Osteoblast (primary cell): ENCODE measurements around the gene PAWR. TPM values are rescaled to one million over a fixed set of nuclear protein-coding genes. Genes with fewer than 3 reads are reported as not detected.

ENCODE experiments used
- DNase-seq: peaks from one replicate; pipeline ENCODE4 v3.0.0; 2011; ENCODE audit warnings: low spot score, mixed read lengths; ENCODE audit not compliant: insufficient read length; ENCODE audit errors: missing footprints
- H2AFZ ChIP-seq: 2 replicates; pipeline ENCODE4 v1.6.0; 2011; ENCODE audit warnings: mild to moderate bottlenecking, low read length
- H3K27ac ChIP-seq: 2 replicates; pipeline ENCODE4 v1.5.1; 2011; ENCODE audit warnings: mild to moderate bottlenecking, low read depth, low read length, moderate library complexity
- H3K27me3 ChIP-seq: 2 replicates; pipeline ENCODE4 v1.6.0; 2012; ENCODE audit warnings: mild to moderate bottlenecking, control low read depth, inconsistent platforms, low read length, moderate library complexity; ENCODE audit not compliant: insufficient read depth
- H3K36me3 ChIP-seq: 2 replicates; pipeline ENCODE4 v1.5.1; 2011; ENCODE audit warnings: mild to moderate bottlenecking, low read length, control low read depth, moderate library complexity; ENCODE audit not compliant: insufficient read depth
- H3K4me1 ChIP-seq: 2 replicates; pipeline ENCODE4 v1.5.1; 2011; ENCODE audit warnings: mild to moderate bottlenecking, low read length, control low read depth, moderate library complexity; ENCODE audit not compliant: insufficient read depth
- H3K4me2 ChIP-seq: 2 replicates; pipeline ENCODE4 v1.6.0; 2011; ENCODE audit warnings: mild to moderate bottlenecking, low read length; ENCODE audit not compliant: insufficient read depth
- H3K4me3 ChIP-seq: fragments of 200-600 bp; sonication (generic); 3 replicates; pipeline ENCODE4 v1.5.1; 2012; ENCODE audit warnings: mild to moderate bottlenecking, low read length, inconsistent platforms; ENCODE audit not compliant: insufficient read depth
- H3K79me2 ChIP-seq: 2 replicates; pipeline ENCODE4 v1.6.0; 2012; ENCODE audit warnings: mild to moderate bottlenecking, low read length, control low read depth, inconsistent platforms; ENCODE audit not compliant: insufficient read depth
- H3K9me3 ChIP-seq: 2 replicates; pipeline ENCODE4 v1.5.1; 2011; ENCODE audit warnings: low read depth, low read length, control low read depth
- H4K20me1 ChIP-seq: 2 replicates; pipeline ENCODE4 v1.6.0; 2012; ENCODE audit warnings: mild to moderate bottlenecking, low read length, control low read depth; ENCODE audit not compliant: insufficient read depth
- total RNA-seq: library from RNA; depleted of rRNA; stranded (reverse); fragments of >200 nt; gene quantifications from 2 replicates; pipeline ENCODE4 v1.2.3, GENCODE V29; 2012
- TF ChIP-seq, protein P1 (sequence below): IDR thresholded peaks from 2 replicates; pipeline ENCODE4 v1.5.1; 2011; ENCODE audit warnings: mild to moderate bottlenecking, low read depth, low read length, moderate library complexity; ENCODE audit errors: extremely low read depth

Gene PAWR
- total RNA-seq, 1 donor, result 78.5 TPM

DNA sequence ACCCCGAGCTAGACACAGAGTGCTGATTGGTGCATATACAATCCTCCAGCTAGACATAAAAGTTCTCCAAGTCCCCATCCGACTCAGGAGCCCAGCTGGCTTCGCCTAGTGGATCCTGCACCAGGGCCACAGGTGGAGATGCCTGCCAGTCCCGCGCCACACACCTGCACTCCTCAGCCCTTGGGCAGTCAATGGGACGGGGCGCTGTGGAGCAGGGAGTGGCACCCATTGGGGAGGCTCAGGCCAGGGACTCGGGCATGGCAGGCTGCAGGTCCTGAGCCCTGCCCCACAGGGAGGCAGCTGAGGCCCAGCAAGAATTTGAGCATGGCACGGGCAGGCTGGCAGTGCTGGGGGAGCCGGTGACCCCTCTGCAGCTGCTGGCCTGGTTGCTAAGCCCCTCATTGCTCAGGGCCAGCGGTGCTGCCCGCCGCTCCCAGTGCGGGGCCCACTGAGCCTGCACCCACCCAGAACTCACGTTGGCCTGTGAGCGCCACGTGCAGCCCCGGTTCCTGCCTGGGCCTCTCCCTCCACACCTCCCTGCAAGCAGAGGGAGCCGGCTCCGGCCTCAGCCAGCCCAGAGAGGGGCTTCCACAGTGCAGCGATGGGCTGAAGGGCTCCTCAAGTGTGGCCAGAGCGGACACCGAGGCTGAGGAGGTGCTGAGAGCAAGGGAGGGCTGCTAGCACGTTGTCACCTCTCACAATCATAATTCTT is 136.7 kb downstream of the PAWR start:
- no peaks in the 10 kb centered on the region for H3K9me3 ChIP-seq
- H3K36me3 ChIP-seq, result peaks cover 22% of the 10 kb centered on the region
- no peaks in the 10 kb centered on the region for H4K20me1 ChIP-seq
- H3K4me2 ChIP-seq, result no peak overlapping the region
- H2AFZ ChIP-seq, result no peak overlapping the region
- H3K4me1 ChIP-seq, result peaks cover 46% of the 10 kb centered on the region
- no peaks in the 10 kb centered on the region for H3K79me2 ChIP-seq
- DNase-seq, result no peak
- TF ChIP-seq, protein P1, sequence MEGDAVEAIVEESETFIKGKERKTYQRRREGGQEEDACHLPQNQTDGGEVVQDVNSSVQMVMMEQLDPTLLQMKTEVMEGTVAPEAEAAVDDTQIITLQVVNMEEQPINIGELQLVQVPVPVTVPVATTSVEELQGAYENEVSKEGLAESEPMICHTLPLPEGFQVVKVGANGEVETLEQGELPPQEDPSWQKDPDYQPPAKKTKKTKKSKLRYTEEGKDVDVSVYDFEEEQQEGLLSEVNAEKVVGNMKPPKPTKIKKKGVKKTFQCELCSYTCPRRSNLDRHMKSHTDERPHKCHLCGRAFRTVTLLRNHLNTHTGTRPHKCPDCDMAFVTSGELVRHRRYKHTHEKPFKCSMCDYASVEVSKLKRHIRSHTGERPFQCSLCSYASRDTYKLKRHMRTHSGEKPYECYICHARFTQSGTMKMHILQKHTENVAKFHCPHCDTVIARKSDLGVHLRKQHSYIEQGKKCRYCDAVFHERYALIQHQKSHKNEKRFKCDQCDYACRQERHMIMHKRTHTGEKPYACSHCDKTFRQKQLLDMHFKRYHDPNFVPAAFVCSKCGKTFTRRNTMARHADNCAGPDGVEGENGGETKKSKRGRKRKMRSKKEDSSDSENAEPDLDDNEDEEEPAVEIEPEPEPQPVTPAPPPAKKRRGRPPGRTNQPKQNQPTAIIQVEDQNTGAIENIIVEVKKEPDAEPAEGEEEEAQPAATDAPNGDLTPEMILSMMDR, result no peak
- H3K27ac ChIP-seq, result no peak overlapping the region
- H3K27me3 ChIP-seq, result no peaks in the 10 kb centered on the region
- no peak overlapping the region for H3K4me3 ChIP-seq

DNA sequence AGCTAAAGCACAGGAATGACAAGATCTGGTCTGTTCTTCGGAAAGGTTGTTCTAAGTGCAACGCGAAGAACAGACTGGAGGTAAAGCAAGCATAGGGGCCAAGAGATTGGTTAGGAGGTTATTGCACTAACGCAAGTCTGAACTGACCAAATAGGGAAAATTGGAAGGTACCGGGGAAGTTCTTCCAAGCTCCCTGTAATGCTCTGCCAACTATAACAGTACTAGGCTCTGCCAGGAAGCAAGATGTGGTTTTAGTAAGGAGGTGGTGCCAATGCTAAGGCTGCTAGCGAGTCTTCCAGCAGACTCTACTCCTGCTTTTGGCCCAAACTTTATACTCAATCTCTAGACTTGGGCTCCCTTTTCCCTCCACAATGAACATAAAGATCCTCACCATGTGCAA is 138.6 kb downstream of the PAWR start:
- no peak overlapping the region for H3K4me3 ChIP-seq
- DNase-seq, result peak; percentile 73
- peaks cover 46% of the 10 kb centered on the region for H3K4me1 ChIP-seq
- peak overlapping the region; percentile 21 for H3K27ac ChIP-seq
- no peaks in the 10 kb centered on the region for H4K20me1 ChIP-seq
- H3K27me3 ChIP-seq, result no peaks in the 10 kb centered on the region
- no peaks in the 10 kb centered on the region for H3K79me2 ChIP-seq
- TF ChIP-seq, protein P1, result no peak
- H3K36me3 ChIP-seq, result peaks cover 22% of the 10 kb centered on the region
- H3K4me2 ChIP-seq, result no peak overlapping the region
- H3K9me3 ChIP-seq, result no peaks in the 10 kb centered on the region
- no peak overlapping the region for H2AFZ ChIP-seq

DNA sequence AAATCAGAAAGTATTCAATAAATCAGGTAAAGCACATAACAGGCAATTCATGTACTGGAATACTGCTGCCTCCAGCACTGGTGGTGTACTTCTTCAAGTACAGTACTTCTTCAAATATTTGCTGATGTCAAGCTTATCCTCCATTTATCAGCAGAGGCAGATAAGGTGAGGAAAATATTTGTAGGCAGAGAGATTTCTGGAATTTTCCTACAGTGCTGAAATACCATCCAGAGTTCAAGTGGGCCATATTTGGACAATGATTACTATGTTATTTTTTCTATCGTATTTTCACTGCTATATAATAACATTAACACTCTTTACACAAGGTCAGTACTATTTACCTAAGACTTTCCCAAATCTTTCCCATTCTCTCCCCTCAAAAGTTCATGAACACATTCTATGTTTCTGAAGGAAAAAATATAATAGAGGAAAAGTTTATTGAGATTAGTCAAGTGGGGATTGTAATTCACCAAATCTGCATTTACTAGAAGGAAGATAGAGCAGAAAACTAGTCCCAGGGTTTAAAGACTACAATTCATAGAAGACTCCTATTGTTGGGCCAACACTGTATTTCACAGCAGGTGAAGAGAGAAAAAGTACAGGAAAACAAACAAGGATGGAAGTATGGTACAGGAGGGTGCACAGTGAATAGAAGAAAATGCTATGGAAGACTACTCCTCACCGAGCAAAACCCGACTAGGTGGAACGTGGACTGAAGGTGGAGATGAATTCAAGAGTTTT is 141.1 kb downstream of the PAWR start:
- Histone ChIP-seq H3K9me3 (no peaks in the 10 kb centered on the region), H3K36me3 (peaks cover 22% of the 10 kb centered on the region), H3K4me1 (peaks cover 61% of the 10 kb centered on the region), H3K4me2 (no peak overlapping the region), H3K4me3 (no peak overlapping the region), H3K27me3 (no peaks in the 10 kb centered on the region), H3K79me2 (no peaks in the 10 kb centered on the region), H2AFZ (no peak overlapping the region), H3K27ac (peak overlapping the region; percentile 83), H4K20me1 (no peaks in the 10 kb centered on the region)
- TF ChIP-seq, protein P1, result no peak
- DNase-seq, result no peak

DNA sequence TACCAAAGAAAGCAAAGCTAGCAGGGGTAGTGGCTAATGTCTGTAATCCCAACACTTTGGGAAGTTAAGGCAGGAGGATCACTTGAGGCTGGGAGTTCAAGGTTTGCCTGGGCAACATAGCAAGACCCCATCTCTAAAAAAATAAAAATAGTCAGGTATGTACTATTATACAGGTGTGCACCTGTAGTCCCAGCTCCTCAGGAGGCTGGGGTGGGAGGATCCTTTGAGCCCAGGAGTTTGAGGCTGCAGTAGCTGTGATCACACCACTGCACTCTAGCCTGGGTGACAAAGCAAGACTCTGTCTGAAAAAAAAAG is 142.2 kb downstream of the PAWR start:
- Histone ChIP-seq H3K36me3 (peaks cover 16% of the 10 kb centered on the region), H4K20me1 (no peaks in the 10 kb centered on the region), H3K4me2 (no peak overlapping the region), H3K4me3 (no peak overlapping the region), H3K27me3 (no peaks in the 10 kb centered on the region), H3K27ac (peak overlapping the region; percentile 83), H3K4me1 (peaks cover 61% of the 10 kb centered on the region), H2AFZ (no peak overlapping the region), H3K9me3 (no peaks in the 10 kb centered on the region), H3K79me2 (no peaks in the 10 kb centered on the region)
- TF ChIP-seq, protein P1, result no peak
- DNase-seq, result no peak
